Naive thymus-derived CD4-positive, alpha-beta T cell (primary cell): ENCODE data around the gene MEIOC. TPM values are rescaled to one million over a fixed set of nuclear protein-coding genes. Genes with fewer than 3 reads are reported as not detected.

Source experiments
- ATAC-seq: fragments of 150-1000 bp; cut with Tn5 transposase; 2 replicates; pipeline ENCODE4 v1.10.0; 2021; ENCODE audit warnings: mild to moderate bottlenecking, moderate library complexity
- CTCF ChIA-PET: fragments of 350-600 bp; sonication (Branson Sonifier 250); formaldehyde crosslinking; loops from one replicate; lab custom pipeline; 2021; ENCODE audit warnings: antibody characterized with exemption; lab: Charles Lee
- POLR2A ChIA-PET: fragments of 350-600 bp; sonication (Branson Sonifier 250); formaldehyde crosslinking; loops from one replicate; lab custom pipeline; 2021; ENCODE audit warnings: antibody characterized with exemption, inconsistent platforms; lab: Charles Lee
- DNase-seq, 9 donors: peaks; one replicate each; pipeline versions ENCODE4 v3.0.0 to v3.0.0-alpha.2; 2020 to 2022; ENCODE audit warnings: mixed read lengths in 1 of 9
- H3K27ac ChIP-seq: one replicate; pipeline ENCODE4 v1.7.0; 2013; ENCODE audit warnings: mild to moderate bottlenecking, low read depth, low read length, moderate library complexity
- H3K27me3 ChIP-seq, 2 donors: one replicate each; pipeline ENCODE4 v1.7.0; 2013; ENCODE audit warnings: low read length in 2 of 2, mild to moderate bottlenecking in 2 of 2, moderate library complexity in 2 of 2; ENCODE audit not compliant: control insufficient read depth in 2 of 2, insufficient read depth in 2 of 2
- H3K36me3 ChIP-seq, 3 experiments: 1 replicate in 2 of 3; 2 replicates in 1 of 3; pipeline ENCODE4 v1.7.0; 2013; ENCODE audit warnings: low read length in 3 of 3, mild to moderate bottlenecking in 3 of 3, moderate library complexity in 1 of 3; ENCODE audit not compliant: insufficient read depth in 3 of 3, control insufficient read depth in 2 of 3
- H3K4me1 ChIP-seq, 2 donors: one replicate each; pipeline ENCODE4 v1.7.0; 2013; ENCODE audit warnings: low read length in 2 of 2, mild to moderate bottlenecking in 2 of 2, moderate library complexity in 1 of 2; ENCODE audit not compliant: control insufficient read depth in 2 of 2, insufficient read depth in 2 of 2
- H3K4me3 ChIP-seq: 2 replicates; pipeline ENCODE4 v1.7.0; 2013; ENCODE audit warnings: mild to moderate bottlenecking, low read length
- H3K9me3 ChIP-seq, 3 experiments: 1 replicate in 2 of 3; 2 replicates in 1 of 3; pipeline ENCODE4 v1.7.0; 2013; ENCODE audit warnings: low read length in 3 of 3; ENCODE audit not compliant: control insufficient read depth in 2 of 3
- H3K27ac Mint-ChIP-seq, 9 donors: one replicate each; pipeline ENCODE4 v1.8.0; 2020 to 2022; ENCODE audit warnings: mixed read lengths in 9 of 9, mild to moderate bottlenecking in 8 of 9, moderate library complexity in 5 of 9, inconsistent platforms in 2 of 9
- H3K27me3 Mint-ChIP-seq, 5 donors: one replicate each; pipeline ENCODE4 v1.8.0; 2021 to 2022; ENCODE audit warnings: mixed read lengths in 5 of 5, mild to moderate bottlenecking in 1 of 5
- H3K36me3 Mint-ChIP-seq, 5 donors: one replicate each; pipeline ENCODE4 v1.8.0; 2020 to 2022; ENCODE audit warnings: mixed read lengths in 5 of 5, mild to moderate bottlenecking in 3 of 5, inconsistent platforms in 1 of 5
- H3K4me1 Mint-ChIP-seq, 7 donors: one replicate each; pipeline ENCODE4 v1.8.0; 2020 to 2022; ENCODE audit warnings: mixed read lengths in 7 of 7, mild to moderate bottlenecking in 3 of 7, inconsistent platforms in 1 of 7
- H3K4me3 Mint-ChIP-seq, 10 donors: one replicate each; pipeline ENCODE4 v1.8.0; 2020 to 2022; ENCODE audit warnings: mild to moderate bottlenecking in 10 of 10, mixed read lengths in 10 of 10, moderate library complexity in 6 of 10, inconsistent platforms in 2 of 10
- H3K9me3 Mint-ChIP-seq, 11 donors: one replicate each; pipeline ENCODE4 v1.8.0; 2020 to 2022; ENCODE audit warnings: mixed read lengths in 11 of 11, mild to moderate bottlenecking in 4 of 11, inconsistent platforms in 1 of 11, moderate library complexity in 1 of 11
- intact Hi-C, 2 donors: fragments of 100-400 bp; cut with micrococcal nuclease; formaldehyde crosslinking; loops; one replicate each; pipeline ENCODE4 v1.15.1; 2023
- polyA plus RNA-seq, 2 donors: library from polyadenylated mRNA; unstranded; fragments of 300-500 nt; fragmentation: Illumina TruSeq; gene quantifications; one replicate each; pipeline ENCODE4 v1.2.3, GENCODE V29; 2021
- total RNA-seq, 6 experiments: library from RNA in 5 of 6; stranded (reverse) in 5 of 6; gene quantifications; 1 replicate in 5 of 6; 2 replicates in 1 of 6; pipeline ENCODE4 v1.2.3 and lab custom pipeline; 2021 to 2026

The MEIOC gene
- total and polyA plus RNA-seq, 7 experiments from 2014 or later: 0.14 to 0.61 (median 0.27) TPM; not detected in 4

- no peaks in the 10 kb centered on the region for H3K36me3 Mint-ChIP-seq
- no peak overlapping the region for H3K27ac ChIP-seq
- H3K36me3 ChIP-seq: no peaks in the 10 kb centered on the region
- no peak overlapping the region for H3K4me3 ChIP-seq
- POLR2A ChIA-PET: no interaction called here
- CTCF ChIA-PET: no interaction called here
- ATAC-seq (no peak), DNase-seq (no peak)
- H3K27me3 ChIP-seq: no peaks in the 10 kb centered on the region
- H3K9me3 ChIP-seq: no peaks in the 10 kb centered on the region
- peaks cover 5 to 32% (median 7%) of the 10 kb centered on the region in 5 donors for H3K27me3 Mint-ChIP-seq
- H3K9me3 Mint-ChIP-seq: peaks cover 0 to 3% (median 0%) of the 10 kb centered on the region in 11 donors
- intact Hi-C loops: no loop called here
- H3K4me3 Mint-ChIP-seq: no peak overlapping the region
- peaks cover 0 to 4% (median 3%) of the 10 kb centered on the region in 7 donors for H3K4me1 Mint-ChIP-seq
- no peak overlapping the region for H3K27ac Mint-ChIP-seq
- H3K4me1 ChIP-seq: no peaks in the 10 kb centered on the region
Measured at GRCh38 chr17:44661835-44662234, 5.6 kb downstream of the MEIOC start.

GRCh38 chr17:44663095-44663494 is 6.8 kb downstream of the MEIOC start:
- Mint-ChIP-seq H3K4me3 (no peak overlapping the region), H3K27me3 (peaks cover 0 to 29% (median 0%) of the 10 kb centered on the region in 5 donors), H3K36me3 (no peaks in the 10 kb centered on the region), H3K9me3 (no peaks in the 10 kb centered on the region), H3K27ac (no peak overlapping the region), H3K4me1 (no peaks in the 10 kb centered on the region)
- no peak overlapping the region for H3K4me3 ChIP-seq
- H3K27ac ChIP-seq: no peak overlapping the region
- intact Hi-C loops: no loop called here
- no peaks in the 10 kb centered on the region for H3K4me1 ChIP-seq
- ChIA-PET POLR2A (no interaction called here), CTCF (no interaction called here)
- no peaks in the 10 kb centered on the region for H3K27me3 ChIP-seq
- DNase-seq (no peak), ATAC-seq (no peak)
- H3K9me3 ChIP-seq: no peaks in the 10 kb centered on the region
- no peaks in the 10 kb centered on the region for H3K36me3 ChIP-seq

GRCh38 chr17:44664867-44665266 is 8.6 kb downstream of the MEIOC start:
- CTCF ChIA-PET: no interaction called here
- intact Hi-C loops: no loop called here
- H3K9me3 Mint-ChIP-seq: no peaks in the 10 kb centered on the region
- ATAC-seq (no peak), DNase-seq (no peak)
- no peaks in the 10 kb centered on the region for H3K4me1 Mint-ChIP-seq
- H3K27me3 Mint-ChIP-seq: peaks cover 0 to 25% (median 0%) of the 10 kb centered on the region in 5 donors
- no peak overlapping the region for H3K4me3 ChIP-seq
- no peaks in the 10 kb centered on the region for H3K9me3 ChIP-seq
- no peak overlapping the region for H3K27ac Mint-ChIP-seq
- H3K27me3 ChIP-seq: no peaks in the 10 kb centered on the region
- no peaks in the 10 kb centered on the region for H3K36me3 ChIP-seq
- POLR2A ChIA-PET: no interaction called here
- no peaks in the 10 kb centered on the region for H3K36me3 Mint-ChIP-seq
- H3K4me1 ChIP-seq: no peaks in the 10 kb centered on the region
- H3K4me3 Mint-ChIP-seq: no peak overlapping the region
- H3K27ac ChIP-seq: no peak overlapping the region

GRCh38 chr17:44666006-44666405 is 9.7 kb downstream of the MEIOC start:
- Mint-ChIP-seq H3K27ac (no peak overlapping the region), H3K4me3 (no peak overlapping the region), H3K27me3 (peaks cover 0 to 24% (median 0%) of the 10 kb centered on the region in 5 donors), H3K36me3 (no peaks in the 10 kb centered on the region), H3K4me1 (no peaks in the 10 kb centered on the region), H3K9me3 (no peaks in the 10 kb centered on the region)
- no peak for DNase-seq
- Histone ChIP-seq H3K27me3 (no peaks in the 10 kb centered on the region), H3K36me3 (no peaks in the 10 kb centered on the region), H3K4me3 (no peak overlapping the region), H3K9me3 (no peaks in the 10 kb centered on the region), H3K27ac (no peak overlapping the region), H3K4me1 (no peaks in the 10 kb centered on the region)
- no peak for ATAC-seq
- CTCF ChIA-PET: no interaction called here
- POLR2A ChIA-PET: no interaction called here
- intact Hi-C loops: no loop called here

- POLR2A ChIA-PET: interaction anchor here (0.5 kb wide), 1 partner anchor 47 kb away, joined by 5 read pairs; no protein-coding TSS in a partner anchor
- Mint-ChIP-seq H3K9me3 (no peaks in the 10 kb centered on the region), H3K36me3 (peaks cover 0 to 14% (median 0%) of the 10 kb centered on the region in 5 donors), H3K4me3 (no peak overlapping the region), H3K27ac (no peak overlapping the region), H3K4me1 (no peaks in the 10 kb centered on the region), H3K27me3 (peaks cover 0 to 3% (median 0%) of the 10 kb centered on the region in 5 donors)
- CTCF ChIA-PET: no interaction called here
- DNase-seq (no peak), ATAC-seq (no peak)
- Histone ChIP-seq H3K27ac (no peak overlapping the region), H3K4me1 (no peaks in the 10 kb centered on the region), H3K27me3 (no peaks in the 10 kb centered on the region), H3K4me3 (no peak overlapping the region), H3K9me3 (no peaks in the 10 kb centered on the region), H3K36me3 (peaks cover 0 to under 1% (median 0%) of the 10 kb centered on the region in 3 experiments)
- intact Hi-C loops: no loop called here
Measured at GRCh38 chr17:44672479-44673093, 16.3 kb downstream of the MEIOC start.

GRCh38 chr17:44673893-44674292 is 17.6 kb downstream of the MEIOC start:
- Mint-ChIP-seq H3K27me3 (no peaks in the 10 kb centered on the region), H3K4me3 (no peak overlapping the region), H3K27ac (no peak overlapping the region), H3K9me3 (no peaks in the 10 kb centered on the region), H3K36me3 (peaks cover 0 to 26% (median 4%) of the 10 kb centered on the region in 5 donors), H3K4me1 (no peaks in the 10 kb centered on the region)
- ChIA-PET CTCF (no interaction called here), POLR2A (no interaction called here)
- Histone ChIP-seq H3K36me3 (peaks cover 0 to 13% (median 0%) of the 10 kb centered on the region in 3 experiments), H3K4me1 (no peaks in the 10 kb centered on the region), H3K4me3 (no peak overlapping the region), H3K9me3 (no peaks in the 10 kb centered on the region), H3K27ac (no peak overlapping the region), H3K27me3 (no peaks in the 10 kb centered on the region)
- intact Hi-C loops: no loop called here
- ATAC-seq: no peak
- DNase-seq: no peak

- ChIA-PET CTCF (no interaction called here), POLR2A (no interaction called here)
- no peaks in the 10 kb centered on the region for H3K27me3 ChIP-seq
- no peaks in the 10 kb centered on the region for H3K9me3 ChIP-seq
- ATAC-seq (no peak), DNase-seq (no peak)
- H3K4me3 Mint-ChIP-seq: no peak overlapping the region
- H3K4me1 ChIP-seq: no peaks in the 10 kb centered on the region
- H3K27ac ChIP-seq: no peak overlapping the region
- H3K36me3 ChIP-seq: peaks cover 3 to 36% (median 19%) of the 10 kb centered on the region in 3 experiments
- H3K4me1 Mint-ChIP-seq: no peaks in the 10 kb centered on the region
- H3K4me3 ChIP-seq: no peak overlapping the region
- intact Hi-C loops: no loop called here
- H3K36me3 Mint-ChIP-seq: peaks cover 0 to 43% (median 10%) of the 10 kb centered on the region in 5 donors
- no peaks in the 10 kb centered on the region for H3K27me3 Mint-ChIP-seq
- no peak overlapping the region for H3K27ac Mint-ChIP-seq
- H3K9me3 Mint-ChIP-seq: no peaks in the 10 kb centered on the region
Measured at GRCh38 chr17:44677136-44677535, 20.9 kb downstream of the MEIOC start.
